OCI-LY3 (cell line): ENCODE results near the gene MERTK.

Experiments used
- CTCF ChIP-seq: fragments of 200-600, 300-600 bp; sonication (generic); IDR thresholded peaks from 2 replicates; pipeline ENCODE4 v1.5.1; 2014; ENCODE audit warnings: antibody characterized with exemption, low read length, low read depth
- EZH2phosphoT487 ChIP-seq: fragments of 200-600 bp; shearing (Covaris generic); IDR thresholded peaks from 2 replicates; pipeline ENCODE4 v1.6.1; 2018; ENCODE audit warnings: antibody characterized with exemption, mixed run types, low read depth

- no peak for TF ChIP-seq CTCF
- TF ChIP-seq EZH2phosphoT487 = no peak
These were observed 175.5 kb downstream of the MERTK start for GRCh38 chr2:112073875-112074274.
